ENCODE measurements around the gene RAP2C. TPM values are rescaled to one million over a fixed set of nuclear protein-coding genes. Genes with fewer than 3 reads are reported as not detected.

RAP2C gene
- 19.3 and 21.1 TPM in 2 replicates for total RNA-seq
- polyA plus RNA-seq (2012), result 16.0 TPM

DNA sequence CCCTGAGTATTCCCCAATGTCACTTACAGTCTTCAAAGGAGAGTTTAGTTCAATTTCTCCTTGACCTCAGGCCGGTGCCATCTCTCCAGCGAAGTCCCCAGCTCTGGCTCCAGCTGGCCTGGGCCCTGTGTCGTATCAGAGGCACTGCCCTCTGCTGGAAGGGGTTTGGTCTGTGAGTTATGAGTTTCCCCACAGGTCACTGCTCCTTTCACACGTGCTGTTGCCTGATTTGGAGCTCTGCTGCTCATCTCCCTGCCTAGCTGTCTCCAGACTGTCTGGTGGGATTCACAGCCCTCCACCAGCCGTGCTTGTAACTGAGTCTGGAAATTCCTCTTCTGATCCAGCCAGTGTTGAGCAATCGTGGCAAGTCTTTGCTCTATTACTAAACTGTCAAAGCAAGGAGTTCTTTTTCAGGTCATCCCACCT, at the start of gene RAP2C:
TSS of gene RAP2C (minus strand) at position 105 of the 426 bp plus-strand sequence. CDS start 2,179 bp downstream, outside the sequence.
- DNase-seq (ENCODE audit: low read depth), result peak; percentile 76

DNA sequence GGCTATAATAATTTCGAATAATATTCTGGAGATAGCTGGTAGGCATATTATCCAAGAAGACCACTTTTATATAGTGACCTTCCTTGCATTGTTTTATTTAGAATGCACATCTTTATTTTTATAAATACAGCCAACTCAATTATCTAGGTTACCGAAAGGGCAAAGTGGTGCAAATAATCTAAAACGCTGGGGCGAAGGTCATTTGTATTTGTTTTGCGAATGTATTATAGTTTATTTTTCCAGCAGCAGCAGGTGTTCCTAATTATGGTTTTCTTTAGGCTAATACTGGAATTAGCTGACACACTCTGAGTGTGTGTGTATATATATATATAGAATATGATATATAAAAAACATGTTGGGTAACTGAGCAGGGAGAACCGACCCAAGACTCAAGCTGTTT, 48.1 kb upstream of the RAP2C start:
- no peak for DNase-seq (ENCODE audit: low read depth)

DNA sequence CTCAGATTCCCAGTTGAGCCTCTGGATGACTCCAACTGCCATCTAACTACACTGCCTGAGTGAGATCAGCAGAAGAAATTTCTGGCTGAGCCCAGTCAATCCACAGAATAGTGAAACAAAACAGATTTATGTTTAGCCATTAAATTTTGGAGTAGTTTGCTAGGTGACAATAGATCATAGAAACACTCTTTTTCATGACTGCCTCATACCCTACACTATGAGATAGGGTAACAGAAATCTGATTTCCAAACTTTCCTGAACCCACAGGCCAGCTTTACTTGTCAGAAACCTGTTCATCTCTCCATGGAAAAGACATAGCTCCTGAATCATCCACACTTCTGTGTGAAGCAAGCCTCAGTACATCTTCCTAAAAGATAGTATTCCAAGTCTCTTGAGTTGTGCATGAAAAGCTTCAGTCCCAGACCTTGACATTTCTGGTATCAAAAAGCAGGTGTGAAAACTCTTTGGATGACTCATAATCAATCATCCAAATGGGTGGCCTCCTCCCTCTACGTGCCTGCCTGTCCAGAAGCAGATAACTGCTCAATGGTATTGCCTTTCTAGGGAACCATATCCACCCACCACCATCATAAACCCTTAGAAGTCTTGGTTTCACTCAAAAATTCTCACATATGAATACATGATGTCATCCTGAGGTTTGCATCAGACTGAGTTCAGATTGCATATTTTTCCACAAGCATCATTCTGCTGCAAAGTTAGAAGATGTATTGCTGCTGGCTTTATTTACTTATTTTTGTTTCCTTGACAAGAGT, 47.5 kb upstream of the RAP2C start:
- DNase-seq (ENCODE audit: low read depth), result no peak

DNA sequence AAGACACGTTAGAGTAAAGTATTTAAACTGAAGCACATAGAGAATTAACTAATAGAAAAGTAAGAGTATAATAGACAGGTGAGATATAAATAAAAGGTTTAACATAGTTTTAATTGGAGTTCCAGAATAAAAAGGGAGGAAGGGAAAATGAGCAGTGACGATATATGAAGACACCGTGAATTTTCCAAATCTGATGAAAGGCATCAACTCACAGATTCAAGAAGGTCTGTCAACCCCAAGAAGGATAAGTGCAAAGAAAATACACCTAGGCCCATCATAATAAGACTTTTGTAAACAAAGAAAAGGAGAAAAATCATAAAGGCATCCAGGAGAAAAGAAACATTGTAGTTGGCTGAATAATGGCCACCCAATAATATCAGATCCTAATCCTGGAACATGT, 43.9 kb upstream of the RAP2C start:
- no peak for DNase-seq (ENCODE audit: low read depth)

DNA sequence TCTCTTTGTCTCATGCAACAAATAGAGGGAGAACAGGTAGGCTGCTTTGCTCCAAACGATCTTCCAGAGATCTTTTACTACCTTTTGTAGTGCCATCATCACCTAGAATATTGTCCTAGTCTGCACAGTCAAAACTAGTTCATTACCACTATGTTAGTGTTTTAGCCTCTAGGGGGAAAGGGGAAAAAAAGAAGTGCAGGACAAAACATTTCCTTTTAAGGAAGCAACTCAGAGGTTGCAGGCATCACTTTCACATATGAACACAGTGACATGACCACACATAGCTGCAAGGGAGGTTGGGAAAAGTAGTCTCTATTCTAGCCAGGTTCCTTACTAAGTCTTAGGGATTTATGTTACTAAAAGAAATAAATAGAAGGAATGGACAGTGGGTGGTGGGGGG, 39.3 kb upstream of the RAP2C start:
- DNase-seq (ENCODE audit: low read depth), result no peak

DNA sequence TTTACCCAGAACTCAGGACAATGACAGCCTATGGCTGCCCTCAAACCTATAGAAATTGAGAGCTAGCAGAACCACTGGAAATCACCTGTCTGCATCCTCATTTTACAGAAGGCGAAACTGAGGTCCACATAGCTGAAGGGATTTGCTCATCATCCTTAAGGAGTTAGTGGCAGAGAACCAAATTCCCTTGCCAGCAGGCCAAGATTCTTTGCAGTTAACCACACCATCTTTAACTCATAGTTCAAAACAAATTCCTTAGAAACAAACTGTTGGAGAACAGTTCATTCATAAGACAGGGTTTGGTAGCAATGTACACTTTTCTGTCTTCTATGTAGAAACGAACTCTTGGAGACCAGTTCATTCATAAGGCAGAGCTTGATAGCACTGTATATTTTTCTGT, 37.9 kb upstream of the RAP2C start:
- no peak for DNase-seq (ENCODE audit: low read depth)

DNA sequence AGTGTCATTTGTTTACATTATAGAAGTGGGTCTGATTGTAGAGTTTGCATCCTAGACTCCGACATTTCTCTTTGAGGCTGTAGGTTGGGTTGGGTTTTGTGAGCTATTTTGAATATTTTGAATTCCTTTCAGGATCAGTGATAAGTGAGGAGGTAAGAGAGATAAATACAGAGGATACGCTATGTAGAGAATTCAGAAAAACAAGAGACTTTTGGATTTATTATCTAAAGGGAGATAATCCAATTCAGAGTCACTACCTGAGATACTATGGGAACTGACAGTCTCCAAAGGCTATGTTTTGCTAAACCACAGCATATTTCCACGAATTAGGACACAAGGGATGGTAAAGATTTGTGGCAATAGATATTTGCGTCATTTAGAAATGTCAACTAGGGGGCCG, 16.9 kb upstream of the RAP2C start:
- DNase-seq (ENCODE audit: low read depth), result no peak

DNA sequence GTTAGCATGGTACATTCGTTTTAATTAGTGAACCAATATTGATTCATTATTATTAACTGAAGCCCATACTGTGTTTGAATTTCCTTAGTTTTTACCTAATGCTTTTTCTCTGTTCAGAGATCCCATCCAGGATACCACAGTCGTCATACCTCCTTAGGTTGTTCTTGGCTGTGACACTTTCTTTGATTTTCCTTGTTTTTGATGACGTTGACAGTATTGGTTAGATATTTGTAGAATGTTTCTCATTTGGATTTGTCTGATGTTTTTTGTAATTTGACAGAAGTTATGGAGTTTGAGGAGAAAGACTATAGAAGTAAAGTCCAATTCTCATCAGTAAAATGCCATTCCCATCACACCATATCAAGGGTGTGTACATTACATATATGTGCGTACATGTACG, 16.2 kb upstream of the RAP2C start:
- no peak for DNase-seq (ENCODE audit: low read depth)

DNA sequence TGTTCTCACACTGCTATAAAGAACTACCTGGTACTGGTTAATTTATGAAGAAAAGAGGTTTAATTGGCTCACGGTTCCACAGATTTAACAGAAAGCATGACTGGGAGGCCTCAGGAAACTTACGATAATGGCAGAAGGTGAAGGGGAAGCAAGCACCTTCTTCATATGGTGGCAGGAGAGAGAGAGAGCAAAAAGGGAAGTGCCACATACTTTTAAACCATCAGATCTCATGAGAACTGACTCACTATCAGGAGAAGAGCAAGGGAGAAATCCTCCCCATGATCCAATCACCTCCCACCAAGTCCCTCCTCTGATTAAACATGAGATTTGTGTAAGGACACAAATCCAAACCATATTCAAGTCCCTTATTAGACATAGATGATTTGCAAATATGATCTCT, 12.3 kb upstream of the RAP2C start:
- no peak for DNase-seq (ENCODE audit: low read depth)

DNA sequence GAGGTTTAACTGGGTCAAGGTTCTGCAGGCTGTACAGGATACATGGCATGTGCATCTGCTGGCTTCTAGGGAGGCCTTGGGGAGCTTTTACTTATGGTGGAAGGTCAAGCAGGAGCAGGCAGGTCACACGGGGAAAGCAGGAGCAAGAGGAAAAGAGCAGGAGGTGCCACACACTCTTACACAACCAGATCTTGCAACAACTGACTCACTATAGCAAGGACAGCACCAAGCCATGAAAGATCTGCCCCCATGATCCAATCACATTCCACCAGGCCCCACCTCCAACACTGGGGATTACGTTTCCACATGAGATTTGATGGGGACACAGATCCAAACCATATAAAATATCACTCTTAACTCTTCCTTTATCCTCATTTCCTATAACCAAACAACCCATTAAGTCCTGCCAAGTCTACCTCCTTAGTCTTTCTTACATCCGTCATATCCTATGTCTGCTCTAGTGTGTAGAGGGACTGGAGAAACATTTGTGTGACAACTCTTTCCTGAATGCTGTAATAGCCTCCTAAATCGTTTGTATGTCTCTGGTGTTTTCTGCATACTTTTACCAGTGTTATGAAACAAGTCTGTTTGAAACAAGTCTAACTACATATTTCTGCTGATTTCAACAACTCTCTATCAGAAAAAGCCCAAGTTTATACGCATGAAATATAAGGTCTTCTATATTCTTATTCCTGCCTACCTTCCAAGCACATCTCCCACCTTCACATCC, 8.3 kb upstream of the RAP2C start:
- DNase-seq (ENCODE audit: low read depth), result no peak

DNA sequence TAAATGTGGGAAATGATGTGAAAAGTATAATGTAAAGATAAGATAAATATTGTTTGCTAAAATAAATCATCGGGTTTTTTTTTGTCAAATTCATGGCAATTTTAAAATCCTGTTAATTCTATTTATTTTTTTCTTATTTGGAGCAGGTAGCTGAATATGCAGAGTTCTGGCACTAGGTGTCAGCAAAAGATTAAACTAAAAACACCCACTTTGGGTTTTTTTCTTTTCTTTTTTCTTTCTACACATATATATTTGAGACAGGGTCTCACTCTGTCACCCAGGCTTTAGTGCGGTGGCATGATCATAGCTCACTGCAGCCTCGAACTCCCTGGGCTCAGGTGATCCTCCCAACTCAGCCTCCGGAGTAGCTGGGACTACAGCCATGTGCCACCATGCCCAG, 6.9 kb upstream of the RAP2C start:
- peak; percentile 2 for DNase-seq (ENCODE audit: low read depth)

DNA sequence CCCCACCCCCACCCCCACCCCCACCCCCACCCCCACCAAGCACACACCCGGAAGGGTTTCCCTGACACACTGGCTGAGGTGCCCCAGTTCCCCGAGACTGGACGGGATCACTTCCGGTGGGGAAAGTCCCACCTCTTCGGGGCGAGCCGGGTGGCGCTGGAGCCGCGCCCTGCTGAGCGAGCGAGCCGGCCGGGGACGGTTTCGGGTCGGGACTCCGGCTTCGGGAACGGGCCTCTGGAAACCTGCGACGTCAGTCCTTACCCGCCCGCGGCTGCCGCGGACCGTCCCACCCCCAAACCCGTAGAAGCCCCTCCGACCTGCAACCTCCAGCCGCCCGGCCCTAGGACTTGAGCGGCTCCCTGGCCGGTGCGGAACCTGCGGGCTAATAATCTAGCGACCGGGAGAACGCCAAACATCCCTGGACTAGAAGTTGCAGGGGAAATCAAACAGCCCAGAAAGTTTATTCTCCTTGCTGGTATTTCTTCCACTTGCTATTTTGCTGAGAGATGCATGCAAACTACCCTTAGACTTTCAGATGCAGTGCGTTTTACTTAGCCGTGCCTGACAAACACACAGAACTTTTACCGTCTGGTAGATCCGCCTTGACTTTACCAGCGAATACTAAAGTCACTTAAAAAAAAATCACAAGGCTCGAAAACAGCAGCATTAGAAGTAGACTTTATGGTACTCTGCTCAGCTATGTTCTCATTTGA, 991 bp downstream of the RAP2C start:
- peak; percentile 86 for DNase-seq (ENCODE audit: low read depth)

DNA sequence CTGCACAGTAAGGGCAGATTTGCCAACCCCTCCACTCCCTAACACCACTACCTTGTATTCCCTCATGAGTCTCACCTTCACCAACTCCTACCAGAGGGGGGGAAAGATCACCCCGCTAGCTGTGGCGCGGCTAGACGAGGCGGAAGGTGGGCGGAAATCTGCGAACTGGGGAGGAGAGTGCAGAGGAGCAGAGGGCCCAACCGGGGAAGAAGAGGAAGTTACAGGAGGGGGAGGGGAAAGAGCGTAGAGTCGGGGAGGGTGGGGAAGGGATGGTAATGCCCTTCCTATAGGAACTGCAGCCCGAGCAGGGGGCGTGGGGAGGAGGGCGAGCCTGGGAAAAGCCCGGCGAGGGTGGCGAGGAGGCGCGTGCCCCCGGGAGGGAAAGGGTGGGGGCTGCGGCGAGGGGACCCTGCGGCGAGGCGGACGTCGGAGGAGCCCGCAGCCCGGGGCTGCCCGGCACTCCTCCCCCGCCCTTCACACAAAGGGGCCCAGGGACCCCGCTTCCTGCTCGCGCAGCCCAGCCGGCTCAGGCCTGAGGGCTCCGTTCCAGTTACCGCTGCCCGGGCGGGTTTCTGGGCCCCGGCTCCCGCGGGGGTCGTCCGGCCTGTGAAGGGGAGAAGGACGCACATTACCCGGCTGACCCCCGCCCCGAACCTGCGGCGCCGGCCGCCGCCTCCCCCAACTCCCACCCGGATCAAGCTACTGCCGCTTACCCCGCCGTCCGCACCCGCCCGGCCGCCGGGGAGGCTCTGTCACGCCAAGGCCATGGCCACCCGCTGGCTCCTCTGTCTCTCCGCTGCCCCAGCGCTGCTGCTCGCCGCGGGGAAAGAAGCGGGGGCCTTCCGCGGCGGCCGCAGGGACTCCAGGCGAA, 1.8 kb downstream of the RAP2C start:
- DNase-seq (ENCODE audit: low read depth), result peak; percentile 61

DNA sequence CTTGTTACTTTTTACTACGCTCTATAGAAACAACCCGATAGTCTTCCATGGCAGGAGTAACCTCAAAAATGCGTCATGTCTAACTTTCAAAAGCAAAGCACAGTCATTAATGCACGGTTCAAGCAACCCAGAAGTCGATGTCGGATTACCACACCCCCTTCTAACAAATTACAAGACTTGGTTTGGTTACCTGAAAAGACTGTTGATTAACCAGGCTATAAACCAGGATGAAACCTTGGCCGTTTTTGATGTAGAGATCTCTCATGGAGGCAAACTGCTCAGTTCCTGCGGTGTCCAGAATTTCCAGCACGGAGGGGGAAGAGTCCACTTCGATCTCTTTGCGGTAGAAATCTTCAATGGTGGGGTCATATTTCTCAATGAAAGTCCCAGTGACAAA, 2.4 kb downstream of the RAP2C start:
- no peak for DNase-seq (ENCODE audit: low read depth)

DNA sequence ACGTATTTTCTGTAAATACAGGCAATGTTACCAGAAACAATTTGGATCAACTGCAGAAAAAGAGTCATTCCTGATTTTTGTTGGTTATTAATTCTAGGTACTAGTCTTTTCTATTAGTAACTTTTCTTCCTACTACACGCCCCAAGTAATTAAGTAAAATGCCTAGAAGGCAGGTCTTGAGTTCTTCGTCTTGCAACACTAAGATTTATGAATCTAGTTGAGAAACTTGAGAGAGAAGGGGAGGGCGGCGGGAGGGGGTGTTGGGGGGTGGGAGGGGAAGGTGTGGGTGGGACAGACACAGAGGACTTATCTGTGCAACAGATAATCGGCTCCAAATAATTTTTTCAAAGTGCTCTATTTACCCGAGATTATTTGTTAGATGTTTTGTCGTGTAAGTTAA, 3.0 kb downstream of the RAP2C start:
- DNase-seq (ENCODE audit: low read depth), result no peak

DNA sequence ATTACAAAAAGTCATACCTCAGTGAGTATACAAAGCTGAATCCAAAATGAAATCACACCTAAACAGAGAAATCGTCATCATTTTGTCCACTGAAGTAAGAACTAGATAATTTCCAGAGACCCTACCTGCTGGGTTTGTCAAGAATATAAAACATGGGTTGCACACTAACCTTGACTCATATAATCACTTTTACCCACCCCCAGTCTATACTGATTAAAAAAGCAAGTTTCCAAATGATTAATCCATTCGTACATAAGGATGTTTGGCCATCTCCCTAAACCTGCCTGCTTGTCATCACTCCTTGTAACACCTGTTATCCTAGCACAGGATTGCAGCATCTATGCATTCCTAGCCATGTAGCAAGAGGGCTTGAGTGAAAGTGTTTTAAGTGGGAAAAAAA, 4.7 kb downstream of the RAP2C start:
- no peak for DNase-seq (ENCODE audit: low read depth)

DNA sequence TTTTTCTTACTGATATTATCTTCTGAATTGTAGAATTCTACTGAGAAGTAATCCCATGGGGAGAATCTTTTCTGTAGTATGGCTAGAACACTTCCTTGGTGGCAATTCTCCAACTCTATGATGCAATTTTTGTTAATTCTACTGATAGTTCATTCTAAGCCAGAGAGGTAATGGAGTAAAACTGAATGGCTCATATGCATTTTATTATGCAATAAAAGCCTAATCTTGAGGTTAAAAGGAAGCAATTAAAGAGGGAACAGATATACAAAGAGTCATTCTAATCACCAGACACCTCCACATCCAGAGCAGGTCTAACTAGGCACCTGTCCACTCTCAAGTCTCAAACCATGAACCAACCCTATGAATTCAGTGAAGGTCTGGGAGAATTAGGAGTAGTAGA, 9.7 kb downstream of the RAP2C start:
- DNase-seq (ENCODE audit: low read depth), result peak; percentile 5

DNA sequence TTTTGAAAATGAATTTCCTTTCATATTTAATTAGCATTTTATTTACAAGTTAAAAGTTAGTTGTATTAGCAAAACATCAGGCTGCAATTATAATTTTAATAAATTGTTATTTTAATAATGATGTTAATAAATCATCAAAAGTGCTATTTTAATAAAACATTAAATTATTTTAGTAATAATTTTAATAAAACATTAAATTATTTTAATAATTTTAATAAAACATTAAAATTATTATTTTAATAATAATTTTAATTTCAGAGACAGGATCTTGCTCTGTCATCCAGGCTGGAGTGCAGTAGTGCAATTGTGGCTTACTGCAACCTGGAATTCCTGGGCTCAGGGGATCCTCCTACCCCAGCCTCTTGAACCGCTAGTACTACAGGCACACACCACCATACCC, 10.8 kb downstream of the RAP2C start:
- no peak for DNase-seq (ENCODE audit: low read depth)

DNA sequence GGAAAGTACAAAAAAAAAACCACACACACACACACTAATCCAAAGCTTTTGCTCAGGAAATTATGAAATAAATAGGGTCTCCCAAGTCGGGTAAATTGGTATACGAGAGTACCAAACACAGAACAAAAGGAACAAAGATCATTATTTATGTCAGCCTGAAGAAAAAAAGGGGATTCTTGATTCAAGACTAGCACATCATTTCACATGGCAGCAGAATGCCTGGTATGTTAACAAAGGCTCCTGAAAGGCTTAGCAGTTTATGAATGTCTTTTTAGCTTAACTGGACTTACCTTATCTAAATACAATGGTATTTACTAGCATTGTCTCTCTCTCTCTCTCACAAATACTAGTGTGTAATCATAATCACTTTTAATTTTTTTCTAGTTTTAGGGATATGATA, 11.3 kb downstream of the RAP2C start:
- no peak for DNase-seq (ENCODE audit: low read depth)

DNA sequence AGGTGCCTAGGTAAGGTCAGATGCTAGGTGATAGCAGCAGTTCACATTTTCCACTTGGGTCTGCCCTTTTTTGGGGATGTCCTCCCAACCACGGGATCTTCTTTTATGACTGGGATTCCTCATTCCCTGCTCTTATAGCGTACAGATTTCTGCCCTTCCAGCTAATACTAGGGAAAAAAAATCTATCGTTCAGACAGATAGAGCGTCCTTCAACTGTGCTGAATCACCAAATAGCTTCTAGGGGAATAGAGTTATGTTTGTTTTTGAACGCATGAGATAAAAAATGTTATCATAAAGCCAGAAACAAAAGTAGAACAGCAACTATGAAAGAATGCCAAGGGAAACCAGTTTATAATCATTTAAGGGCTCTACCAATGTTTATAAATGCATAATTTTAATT, 13.0 kb downstream of the RAP2C start:
- no peak for DNase-seq (ENCODE audit: low read depth)

DNA sequence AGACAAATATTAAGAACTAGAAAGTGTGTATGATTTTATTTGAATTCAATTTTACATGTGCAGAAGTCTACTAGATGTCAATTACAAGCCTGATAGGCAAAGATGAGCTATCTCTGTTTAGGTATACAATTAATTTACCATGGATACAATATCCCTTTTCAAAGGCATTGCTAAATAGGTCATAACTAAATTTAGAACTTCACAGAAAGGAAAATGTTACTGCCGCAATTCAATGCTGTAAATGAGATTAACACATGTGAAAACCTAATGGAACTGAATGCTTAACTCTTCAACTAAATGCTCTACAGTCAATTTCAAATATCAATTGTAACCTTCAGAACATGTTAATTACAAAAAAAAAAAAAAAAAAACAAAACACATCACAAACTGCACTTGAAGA, 14.6 kb downstream of the RAP2C start:
- no peak for DNase-seq (ENCODE audit: low read depth)
